HPDE6-E6E7 (cell line): ENCODE data around the gene EXOC1.
"Not testable (repeated sequence)": the region's sequence is repeated elsewhere in the genome, so short reads cannot be mapped to it uniquely, and the experiment has no call there.

Experiments
- DNase-seq: peaks from one replicate; pipeline ENCODE4 v3.0.0; 2011; ENCODE audit warnings: missing footprints; ENCODE audit errors: extremely low spot score

The EXOC1 gene

GRCh38 chr4:55906989-55907388 lies 53.5 kb downstream of the EXOC1 start:
- DNase-seq: peak; percentile 37

GRCh38 chr4:55907469-55907868 lies 54.0 kb downstream of the EXOC1 start:
- no peak for DNase-seq

- no peak for DNase-seq
Observed at GRCh38 chr4:55910140-55910539, 56.7 kb downstream of the EXOC1 start.

DNA sequence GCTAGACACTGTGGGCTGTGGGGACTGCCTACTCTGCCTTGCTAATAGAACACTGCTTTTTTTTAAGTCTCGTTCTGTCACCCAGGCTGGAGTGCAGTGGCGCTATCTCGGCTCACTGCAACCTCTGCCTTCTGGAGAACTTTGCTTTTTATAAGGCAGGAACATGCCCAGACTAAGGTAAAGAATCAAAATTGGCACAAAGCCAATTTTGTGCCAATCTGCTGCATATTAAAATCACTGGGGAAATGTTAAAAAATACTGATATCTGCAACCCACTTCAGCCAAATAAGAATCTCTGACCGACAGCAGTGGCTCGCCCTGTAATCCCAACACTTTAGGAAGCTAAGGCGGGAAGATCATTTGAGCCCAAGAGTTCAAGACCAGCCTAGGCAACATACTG lies 58.8 kb downstream of the EXOC1 start:
- DNase-seq: no peak

GRCh38 chr4:55920571-55920970 lies 67.1 kb downstream of the EXOC1 start:
- no peak for DNase-seq

- no peak for DNase-seq
Observed at GRCh38 chr4:55921093-55921492, 67.6 kb downstream of the EXOC1 start.

DNA sequence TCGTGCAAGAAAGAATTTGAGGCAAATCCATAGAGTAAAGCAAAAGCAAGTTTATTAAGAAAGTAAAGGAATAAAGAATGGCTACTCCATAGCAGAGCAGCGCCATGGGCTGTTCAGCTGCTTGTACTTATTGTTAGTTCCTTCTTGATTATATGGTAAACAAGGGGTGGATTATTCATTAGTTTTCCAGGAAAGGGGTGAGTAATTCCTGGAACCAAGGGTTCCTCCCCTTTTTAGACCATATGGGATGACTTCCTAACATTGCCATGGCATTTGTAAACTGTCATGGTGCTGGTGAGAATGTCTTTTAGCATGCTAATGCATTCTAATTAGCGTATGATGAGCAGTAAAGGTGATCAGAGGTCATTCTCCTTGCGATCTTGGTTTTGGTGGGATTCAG lies 71.8 kb downstream of the EXOC1 start:
- DNase-seq: no peak

- no peak for DNase-seq
Observed at GRCh38 chr4:55926610-55927009, 73.2 kb downstream of the EXOC1 start.

DNA sequence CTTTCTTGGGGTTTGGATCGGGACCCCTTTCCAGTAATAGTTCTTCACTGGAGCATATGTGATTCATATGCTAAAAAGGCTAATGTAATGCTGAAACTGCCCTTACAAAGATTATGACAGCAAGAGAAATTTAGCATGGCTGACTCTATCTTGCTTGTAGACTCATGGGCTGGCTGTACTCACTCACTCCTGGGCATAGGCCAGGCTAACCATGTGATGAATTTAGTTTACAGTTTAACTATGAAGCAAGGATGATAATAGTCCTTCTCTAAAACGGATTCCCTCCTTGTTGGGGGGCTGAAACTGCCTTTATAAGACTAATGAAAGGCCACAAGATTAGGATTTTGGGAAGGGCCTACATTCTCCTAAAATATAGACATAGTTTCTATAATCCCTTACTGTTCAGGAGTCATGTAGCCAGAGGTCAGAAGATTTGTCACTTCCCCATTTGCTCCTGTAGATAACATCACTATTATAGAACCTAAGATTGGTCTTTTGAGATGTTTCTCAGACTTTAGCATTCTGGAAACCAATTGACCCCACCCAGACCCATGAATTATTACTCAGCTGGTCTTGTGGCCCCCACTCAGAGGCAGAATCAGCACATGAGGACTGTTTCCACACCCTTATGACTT lies 74.5 kb downstream of the EXOC1 start:
- no peak for DNase-seq

- no peak for DNase-seq
Observed at GRCh38 chr4:55928846-55929245, 75.4 kb downstream of the EXOC1 start.

DNA sequence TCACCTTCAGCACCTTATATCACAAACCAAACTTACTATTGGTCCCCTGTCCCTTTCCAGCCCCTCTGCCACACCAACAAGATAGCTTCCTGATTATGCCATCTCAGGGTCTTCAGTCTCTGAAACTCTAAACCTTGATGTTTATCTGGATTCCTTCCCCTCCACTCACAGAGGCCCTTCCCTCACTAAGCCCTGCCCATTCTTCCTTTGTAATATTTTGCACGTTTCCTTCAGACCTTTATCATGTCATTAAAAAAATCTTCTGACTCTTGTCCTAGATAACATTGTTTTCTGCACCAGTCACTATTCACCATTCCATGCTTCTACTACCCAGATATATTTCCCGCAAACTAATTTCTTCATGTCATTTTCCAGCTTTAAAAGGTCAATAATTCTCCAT lies 77.6 kb downstream of the EXOC1 start:
- DNase-seq: no peak

GRCh38 chr4:55931833-55932232 lies 78.4 kb downstream of the EXOC1 start:
- no peak for DNase-seq

DNA sequence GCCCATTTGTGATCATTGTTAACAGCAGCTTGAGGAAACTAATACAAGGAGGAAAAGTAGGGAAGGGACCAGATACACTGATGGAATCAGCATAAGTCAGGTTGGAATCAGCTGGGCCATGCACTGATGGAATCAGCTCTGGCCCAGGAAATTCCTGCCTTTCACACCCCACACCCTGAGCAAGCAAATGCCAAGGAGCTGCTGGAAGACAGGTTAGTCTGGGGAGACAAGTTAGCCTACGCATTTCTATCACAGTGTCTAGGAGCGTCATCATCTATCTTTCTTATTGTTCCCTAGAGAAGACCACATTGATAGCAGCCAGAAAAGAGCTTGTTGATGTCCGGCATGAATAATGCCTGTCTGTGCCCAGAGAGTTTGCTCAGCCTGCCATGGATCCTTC lies 79.1 kb downstream of the EXOC1 start:
- DNase-seq: no peak

DNA sequence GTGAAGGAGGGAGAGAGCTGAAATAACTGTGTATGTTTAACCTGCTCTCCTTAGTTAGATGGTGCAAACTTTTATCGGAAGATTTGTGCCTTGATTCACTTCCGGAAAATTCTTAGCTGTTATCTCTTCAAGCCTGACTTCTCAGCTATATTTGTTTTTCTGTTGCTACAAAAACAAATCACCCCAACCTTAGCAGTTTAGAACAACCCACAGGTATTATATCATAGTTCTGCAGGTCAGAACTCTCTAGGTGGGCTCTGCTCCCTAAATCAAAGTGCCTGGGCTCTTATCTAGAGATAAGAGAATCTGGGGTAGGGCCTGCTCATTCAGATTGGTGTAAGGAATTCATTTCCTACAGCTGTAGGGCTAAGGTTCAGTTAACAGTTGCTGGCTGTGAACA lies 80.2 kb downstream of the EXOC1 start:
- no peak for DNase-seq

GRCh38 chr4:55935907-55936306 lies 82.5 kb downstream of the EXOC1 start:
- DNase-seq: not testable (repeated sequence)

GRCh38 chr4:55938481-55938880 lies 85.0 kb downstream of the EXOC1 start:
- no peak for DNase-seq

DNA sequence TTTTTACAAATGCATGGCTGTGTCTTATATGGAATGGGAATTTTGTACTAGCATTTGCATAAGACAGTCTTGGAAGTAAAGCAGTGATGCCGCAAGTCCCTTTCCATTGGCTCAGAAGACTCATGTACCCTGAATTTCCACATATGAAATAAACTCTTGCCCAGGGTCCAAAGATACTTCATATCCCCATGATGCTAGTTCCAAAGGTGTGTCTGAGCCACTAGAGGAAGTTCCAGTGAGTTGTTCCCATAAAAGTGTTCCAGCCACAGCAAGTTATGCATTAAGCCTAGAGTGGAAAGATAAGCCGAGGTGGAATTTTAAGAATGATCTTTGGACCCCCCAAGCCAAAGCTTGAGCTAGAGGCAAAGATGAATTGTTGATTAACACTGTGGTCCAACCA lies 86.0 kb downstream of the EXOC1 start:
- no peak for DNase-seq

DNA sequence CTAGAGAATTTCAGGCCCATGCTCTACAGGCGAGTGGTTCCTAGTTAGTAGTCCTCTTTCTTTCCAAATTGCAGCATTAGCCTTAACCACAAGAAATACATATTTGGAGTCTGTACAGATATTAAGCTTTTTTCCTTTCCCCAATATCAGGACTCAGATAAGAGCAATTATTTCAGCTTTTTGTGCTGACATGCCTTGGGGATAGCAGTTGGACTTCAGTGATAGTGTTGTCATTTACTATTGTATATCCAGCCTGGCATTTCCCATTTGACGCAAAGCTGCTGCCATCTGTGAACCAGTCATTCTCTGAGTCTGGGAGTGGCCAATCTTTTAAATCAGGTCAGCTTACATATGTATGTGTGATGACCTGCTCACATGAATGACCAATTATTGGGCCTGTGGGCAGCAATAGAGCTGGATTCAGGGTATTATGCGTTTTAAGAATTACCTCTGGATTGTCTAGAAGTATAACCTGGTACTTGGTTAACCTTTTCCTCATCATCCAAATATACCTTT lies 88.5 kb downstream of the EXOC1 start:
- no peak for DNase-seq

GRCh38 chr4:55947254-55947882 lies 93.9 kb downstream of the EXOC1 start:
- DNase-seq: no peak

DNA sequence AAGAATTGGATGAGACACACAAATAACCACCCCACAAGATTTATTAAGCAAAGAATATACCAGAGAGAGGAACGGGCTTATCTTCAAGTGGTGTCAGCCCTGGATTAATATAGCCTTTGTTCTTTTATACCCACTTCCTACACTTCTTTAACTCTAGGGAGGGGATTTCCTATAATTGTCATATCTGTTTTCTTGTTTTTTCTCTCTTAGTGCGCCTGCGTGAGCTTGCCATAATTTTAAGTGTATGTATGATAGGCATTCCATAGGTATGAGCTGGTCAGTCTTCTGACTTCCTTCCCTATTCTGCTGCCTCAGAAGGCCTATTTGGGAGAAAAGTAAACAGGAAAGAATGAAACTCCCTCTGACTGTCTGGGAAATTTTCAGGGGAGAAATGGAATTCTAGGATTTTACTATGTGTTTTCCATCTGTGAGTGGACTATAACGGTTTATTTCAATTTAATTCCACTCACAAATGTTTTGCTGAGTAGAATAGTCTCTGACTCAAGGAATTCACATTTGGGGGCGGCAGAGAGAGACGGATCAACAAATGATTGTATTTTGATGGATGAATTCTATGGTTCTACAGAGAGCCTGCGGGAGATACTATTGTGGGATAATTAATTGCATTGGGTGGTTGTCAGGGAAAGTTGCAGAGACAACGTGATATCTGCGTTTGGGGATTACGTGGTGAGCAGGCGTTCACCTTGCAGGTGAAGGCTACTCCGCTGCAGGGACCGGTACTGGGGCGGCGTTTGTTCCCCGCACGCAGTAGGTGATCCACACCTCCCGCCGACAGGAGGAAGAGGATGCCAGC lies 94.7 kb downstream of the EXOC1 start:
- peak; percentile 43 for DNase-seq

GRCh38 chr4:55948726-55949481 lies 95.5 kb downstream of the EXOC1 start, which contains the start of gene CEP135:
CEP135 (plus strand) TSS chr4:55948945; CDS start chr4:55952131, 3,186 bp downstream.
- DNase-seq: peak; percentile 81

- no peak for DNase-seq
Observed at GRCh38 chr4:55949482-55949802, 96.0 kb downstream of the EXOC1 start.
